Measurements from ENCODE around the gene SLC6A6.

- TF ChIP-seq CTCF (IDR thresholded peaks at IDR 0.05), result no peak
- no peak for TF ChIP-seq POLR2A (IDR thresholded peaks at IDR 0.05)
These were observed 37.2 kb downstream of the SLC6A6 start for GRCh38 chr3:14439501-14440167.
